ENCODE results near the gene MYH6. TPM values are rescaled to one million over a fixed set of nuclear protein-coding genes. Genes with fewer than 3 reads are reported as not detected.

MYH6 gene

Small RNAs within 50 kb of the gene (small RNA-seq; reads per million reads assigned to genes)
- not detected for gene MIR208A (ENCODE audit: insufficient read depth)
- gene MIR208B (ENCODE audit: insufficient read depth): not detected

Measured in mesendoderm (in vitro differentiated cells).